Femur (tissue), 1 donor: ENCODE data around the gene MTTP.
"Not testable (repeated sequence)": the region's sequence is repeated elsewhere in the genome, so short reads cannot be mapped to it uniquely, and the experiment has no call there.

Experiments used
- DNase-seq: peaks from one replicate; pipeline ENCODE4 v3.0.0-alpha.2; 2017

Gene MTTP

GRCh38 chr4:99574530-99575324 is at the start of gene MTTP:
TSS of gene MTTP (plus strand) at chr4:99574824. CDS start at chr4:99574910, 86 bp downstream.
- no peak for DNase-seq

GRCh38 chr4:99529228-99529627 is 45.4 kb upstream of the MTTP start:
- no peak for DNase-seq

- no peak for DNase-seq
Measured at GRCh38 chr4:99529956-99530355, 44.7 kb upstream of the MTTP start.

GRCh38 chr4:99534699-99535098 is 39.9 kb upstream of the MTTP start:
- DNase-seq: not testable (repeated sequence)

GRCh38 chr4:99536271-99536670 is 38.4 kb upstream of the MTTP start:
- peak; percentile 43 for DNase-seq

GRCh38 chr4:99536848-99537247 is 37.8 kb upstream of the MTTP start:
- DNase-seq: no peak

GRCh38 chr4:99537674-99538073 is 37.0 kb upstream of the MTTP start:
- no peak for DNase-seq

GRCh38 chr4:99540277-99540939 is 34.2 kb upstream of the MTTP start:
- DNase-seq: no peak

- no peak for DNase-seq
Measured at GRCh38 chr4:99552872-99553271, 21.8 kb upstream of the MTTP start.

- peak; percentile 99 for DNase-seq
Measured at GRCh38 chr4:99563310-99564186, 11.1 kb upstream of the MTTP start, which contains the start of gene TRMT10A. TSS of gene TRMT10A (minus strand) at chr4:99564039. CDS start at chr4:99559338, 4,701 bp downstream.

GRCh38 chr4:99564921-99565320 is 9.7 kb upstream of the MTTP start:
- peak; percentile 35 for DNase-seq

- no peak for DNase-seq
Measured at GRCh38 chr4:99571883-99572282, 2.7 kb upstream of the MTTP start.

- DNase-seq: no peak
Measured at GRCh38 chr4:99572527-99573240, 1.9 kb upstream of the MTTP start.

- no peak for DNase-seq
Measured at GRCh38 chr4:99573735-99574368, 772 bp upstream of the MTTP start.

- DNase-seq: no peak
Measured at GRCh38 chr4:99578714-99579113, 4.1 kb downstream of the MTTP start.

- DNase-seq: no peak
Measured at GRCh38 chr4:99585516-99585915, 10.9 kb downstream of the MTTP start.

- DNase-seq: no peak
Measured at GRCh38 chr4:99586322-99586721, 11.7 kb downstream of the MTTP start.

- no peak for DNase-seq
Measured at GRCh38 chr4:99586797-99587196, 12.2 kb downstream of the MTTP start.

- DNase-seq: no peak
Measured at GRCh38 chr4:99587309-99587708, 12.7 kb downstream of the MTTP start.

- no peak for DNase-seq
Measured at GRCh38 chr4:99587803-99588202, 13.2 kb downstream of the MTTP start.

GRCh38 chr4:99591757-99592156 is 17.1 kb downstream of the MTTP start:
- DNase-seq: no peak
